NK-92 (cell line): ENCODE measurements around the gene GTF3C1.

ENCODE experiments used
- DNase-seq: peaks from one replicate; lab custom pipeline; 2025; ENCODE audit not compliant: unreplicated experiment; lab: John Stamatoyannopoulos, UW

The GTF3C1 gene

GRCh38 chr16:27428026-27428785, 121.5 kb downstream of the GTF3C1 start:
- no peak for DNase-seq

GRCh38 chr16:27427538-27427937, 122.2 kb downstream of the GTF3C1 start:
- DNase-seq: no peak

GRCh38 chr16:27426423-27427408, 123.0 kb downstream of the GTF3C1 start:
- no peak for DNase-seq

DNA sequence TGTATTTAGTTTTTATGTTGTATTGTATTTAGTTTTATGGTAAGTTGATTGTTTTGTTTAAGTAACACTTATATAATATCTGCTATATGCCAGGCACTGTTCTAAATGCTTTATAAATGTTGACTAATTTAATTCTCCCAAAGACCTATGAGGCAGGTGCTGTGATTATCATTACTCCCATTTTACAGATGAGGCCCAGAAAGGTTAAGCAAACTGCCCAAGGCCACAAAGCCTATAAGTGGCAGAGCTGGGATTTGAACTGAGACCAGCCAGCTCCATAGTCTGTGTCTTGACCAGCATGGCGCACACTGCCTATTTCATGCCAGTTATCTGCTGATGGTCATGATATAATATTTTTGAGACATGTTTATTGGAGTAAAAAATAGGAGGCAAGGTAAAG, 123.8 kb downstream of the GTF3C1 start:
- no peak for DNase-seq

GRCh38 chr16:27424772-27425498, 124.8 kb downstream of the GTF3C1 start:
- no peak for DNase-seq

GRCh38 chr16:27421961-27422740, 127.6 kb downstream of the GTF3C1 start:
- DNase-seq: no peak

DNA sequence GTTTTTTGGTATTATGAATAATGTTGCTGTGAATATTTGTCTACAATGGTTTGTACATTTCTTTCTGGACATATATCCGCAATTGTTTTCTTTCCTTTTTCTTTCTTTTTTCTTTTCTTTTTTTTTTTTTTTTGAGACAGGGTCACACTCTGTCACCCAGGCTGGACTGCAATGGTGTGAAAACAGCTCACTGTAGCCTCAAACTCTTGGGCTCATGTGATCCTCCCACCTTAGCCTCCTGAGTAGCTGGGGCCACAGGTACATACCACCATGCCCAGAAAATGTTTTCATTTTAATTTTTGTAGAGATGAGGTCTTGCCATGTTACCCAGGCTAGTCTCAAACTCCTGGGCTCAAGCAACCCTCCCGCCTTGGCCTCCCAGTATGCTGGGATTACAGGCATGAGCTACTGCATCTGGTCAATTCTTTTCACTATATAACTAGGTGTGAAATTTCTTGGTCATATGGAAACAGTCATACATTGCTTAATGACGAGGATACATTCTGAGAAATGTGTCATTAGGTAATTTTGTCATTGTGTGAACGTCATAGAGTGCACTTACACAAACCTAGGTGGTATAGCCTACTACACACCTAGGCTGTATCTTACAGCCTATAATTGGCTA, 132.6 kb downstream of the GTF3C1 start:
- no peak for DNase-seq

GRCh38 chr16:27414788-27415431, 134.8 kb downstream of the GTF3C1 start:
- no peak for DNase-seq

DNA sequence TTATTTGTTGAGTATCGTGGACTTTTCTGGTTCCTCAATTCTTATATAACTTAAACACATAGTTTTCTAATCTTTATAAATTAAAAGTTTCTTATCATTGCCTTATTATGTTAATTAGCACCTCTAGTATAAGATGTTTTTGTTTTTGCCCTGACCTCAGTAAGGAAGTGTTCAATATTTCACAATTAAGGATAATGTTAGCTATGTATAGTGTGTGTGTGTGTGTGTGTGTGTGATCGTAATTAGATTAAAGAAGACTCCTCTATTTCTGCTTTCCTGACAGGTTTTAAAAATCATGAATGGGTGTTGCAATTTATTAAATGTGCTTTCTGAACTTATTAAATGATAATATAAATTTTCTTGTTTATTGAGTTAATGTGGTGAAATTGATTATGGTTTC, 135.8 kb downstream of the GTF3C1 start:
- no peak for DNase-seq

DNA sequence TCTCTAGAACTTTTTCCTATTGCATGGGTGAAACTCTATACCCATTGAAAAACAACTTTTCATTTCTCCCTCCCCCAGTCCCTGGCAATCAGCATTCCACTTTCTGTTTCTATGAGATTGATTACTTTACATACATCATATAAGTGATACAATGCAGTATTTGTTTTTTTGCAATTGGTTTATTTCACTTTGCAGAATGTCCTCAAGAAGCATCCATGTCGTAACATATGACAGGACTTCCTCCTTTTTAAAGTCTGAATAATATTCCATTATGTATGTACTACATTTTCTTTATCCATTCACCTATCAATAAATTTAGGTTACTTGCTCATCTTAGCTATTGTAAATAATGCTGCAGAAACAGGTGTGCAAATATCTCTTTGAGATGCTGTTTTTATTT, 139.0 kb downstream of the GTF3C1 start:
- no peak for DNase-seq
